SH-SY5Y (cell line): Measurements from ENCODE around the gene PLIN3.

Experiments used
- GATA2 ChIP-seq: IDR thresholded peaks from 2 replicates; pipeline ENCODE4 v1.6.1; 2011; ENCODE audit warnings: mild to moderate bottlenecking, low read depth, low read length
- GATA3 ChIP-seq: IDR thresholded peaks from 2 replicates; pipeline ENCODE4 v1.6.1; 2011; ENCODE audit warnings: low read depth, mild to moderate bottlenecking, low read length, moderate library complexity

DNA sequence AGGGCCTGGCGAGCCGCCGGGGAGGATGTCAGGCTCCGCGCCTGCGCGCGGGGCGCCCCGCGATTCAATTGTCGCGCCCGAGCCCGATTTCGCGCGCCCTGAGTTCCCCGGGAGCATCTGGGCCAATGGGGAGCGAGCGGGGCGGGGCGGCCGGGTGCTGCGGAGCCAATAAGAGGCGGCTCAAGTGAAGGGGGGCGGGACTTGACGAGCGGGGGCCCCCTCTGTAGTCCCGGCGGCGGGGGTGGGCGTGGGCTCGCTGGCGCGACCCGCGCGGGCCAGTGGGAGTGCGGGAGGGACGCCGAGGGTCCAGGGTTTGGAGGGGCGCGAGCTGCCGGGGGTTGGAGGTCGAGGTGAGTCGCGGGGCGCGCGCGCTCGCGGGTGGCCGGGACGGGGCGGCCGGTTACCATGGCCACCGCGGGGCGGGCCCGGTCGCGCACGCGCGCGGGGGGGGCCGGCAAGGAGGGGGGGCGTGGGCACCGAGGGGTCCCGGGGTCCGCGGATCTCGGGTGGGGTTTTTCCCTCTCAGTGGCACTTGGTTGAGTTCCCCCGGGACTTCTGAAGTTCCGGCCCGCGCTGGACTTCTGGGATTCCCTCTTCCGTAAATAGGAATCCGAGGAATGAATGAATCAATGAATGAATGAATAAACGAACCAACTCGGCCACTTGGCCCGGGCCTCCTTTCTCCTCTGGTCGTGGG lies 42.6 kb upstream of the PLIN3 start:
- TF ChIP-seq GATA3 (no peak), GATA2 (no peak)
